Esophagus muscularis mucosa (tissue), 3 donors: ENCODE data around the gene DAZAP2.

Experiments
- POLR2A ChIP-seq: fragments of 450-650 bp; IDR thresholded peaks from one replicate; pipeline ENCODE4 v1.6.1; 2017; ENCODE audit warnings: antibody characterized with exemption, moderate library complexity, mild to moderate bottlenecking, low read depth
- TF ChIP-seq, protein P1 (sequence below), 3 experiments: fragments of 200-600 bp in 2 of 3; fragments of 450-650 bp in 1 of 3; sonication (generic) in 2 of 3; IDR thresholded peaks; one replicate each; pipeline ENCODE4 v1.5.1; 2017 to 2019; ENCODE audit warnings: antibody characterized with exemption in 3 of 3, mild to moderate bottlenecking in 2 of 3, moderate library complexity in 1 of 3

DNA sequence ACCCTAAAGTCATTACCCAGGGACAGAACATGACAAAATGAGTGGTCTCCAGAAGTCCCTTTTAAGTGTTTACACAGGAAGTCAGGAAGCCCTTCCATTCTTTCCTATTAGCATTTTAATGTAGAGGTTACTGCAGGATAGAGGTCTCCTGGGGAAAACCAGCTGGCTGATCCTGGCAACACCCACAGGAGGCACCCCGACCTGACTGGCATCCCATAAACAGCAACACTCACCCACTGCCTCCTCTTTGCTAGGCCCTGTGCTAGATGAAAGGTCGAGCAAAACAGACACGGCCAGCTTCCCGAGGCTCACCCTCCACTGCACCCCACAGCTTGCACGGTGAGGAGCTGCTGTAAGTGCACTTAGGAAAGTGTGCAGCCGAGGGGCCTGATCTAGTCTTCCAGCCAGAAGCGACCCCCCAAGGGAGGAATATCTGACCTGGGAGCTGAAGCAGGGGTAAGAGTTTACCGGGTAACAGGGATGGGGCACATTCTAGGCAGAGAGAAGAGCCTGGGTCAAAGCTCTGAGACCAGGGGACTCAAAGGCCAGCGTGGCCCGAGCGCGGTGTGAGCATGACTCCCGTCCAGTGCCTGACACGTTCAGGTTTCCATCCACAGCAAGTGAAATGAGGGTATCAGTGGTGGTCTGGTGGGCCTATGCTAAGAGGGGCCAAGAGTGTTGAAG is 9.0 kb downstream of the DAZAP2 start:
- TF ChIP-seq, protein P1, sequence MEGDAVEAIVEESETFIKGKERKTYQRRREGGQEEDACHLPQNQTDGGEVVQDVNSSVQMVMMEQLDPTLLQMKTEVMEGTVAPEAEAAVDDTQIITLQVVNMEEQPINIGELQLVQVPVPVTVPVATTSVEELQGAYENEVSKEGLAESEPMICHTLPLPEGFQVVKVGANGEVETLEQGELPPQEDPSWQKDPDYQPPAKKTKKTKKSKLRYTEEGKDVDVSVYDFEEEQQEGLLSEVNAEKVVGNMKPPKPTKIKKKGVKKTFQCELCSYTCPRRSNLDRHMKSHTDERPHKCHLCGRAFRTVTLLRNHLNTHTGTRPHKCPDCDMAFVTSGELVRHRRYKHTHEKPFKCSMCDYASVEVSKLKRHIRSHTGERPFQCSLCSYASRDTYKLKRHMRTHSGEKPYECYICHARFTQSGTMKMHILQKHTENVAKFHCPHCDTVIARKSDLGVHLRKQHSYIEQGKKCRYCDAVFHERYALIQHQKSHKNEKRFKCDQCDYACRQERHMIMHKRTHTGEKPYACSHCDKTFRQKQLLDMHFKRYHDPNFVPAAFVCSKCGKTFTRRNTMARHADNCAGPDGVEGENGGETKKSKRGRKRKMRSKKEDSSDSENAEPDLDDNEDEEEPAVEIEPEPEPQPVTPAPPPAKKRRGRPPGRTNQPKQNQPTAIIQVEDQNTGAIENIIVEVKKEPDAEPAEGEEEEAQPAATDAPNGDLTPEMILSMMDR (IDR thresholded peaks at IDR 0.05) = no peak
- TF ChIP-seq POLR2A = no peak
